GM21515 (cell line): ENCODE results near the gene SFN.
"Not testable (repeated sequence)": the region's sequence is repeated elsewhere in the genome, so short reads cannot be mapped to it uniquely, and the experiment has no call there.

ENCODE experiments used
- ATAC-seq: cut with Tn5 transposase; IDR thresholded peaks from one replicate; pipeline ENCODE4 v1.9.1; 2021; ENCODE audit not compliant: unreplicated experiment

SFN gene

DNA sequence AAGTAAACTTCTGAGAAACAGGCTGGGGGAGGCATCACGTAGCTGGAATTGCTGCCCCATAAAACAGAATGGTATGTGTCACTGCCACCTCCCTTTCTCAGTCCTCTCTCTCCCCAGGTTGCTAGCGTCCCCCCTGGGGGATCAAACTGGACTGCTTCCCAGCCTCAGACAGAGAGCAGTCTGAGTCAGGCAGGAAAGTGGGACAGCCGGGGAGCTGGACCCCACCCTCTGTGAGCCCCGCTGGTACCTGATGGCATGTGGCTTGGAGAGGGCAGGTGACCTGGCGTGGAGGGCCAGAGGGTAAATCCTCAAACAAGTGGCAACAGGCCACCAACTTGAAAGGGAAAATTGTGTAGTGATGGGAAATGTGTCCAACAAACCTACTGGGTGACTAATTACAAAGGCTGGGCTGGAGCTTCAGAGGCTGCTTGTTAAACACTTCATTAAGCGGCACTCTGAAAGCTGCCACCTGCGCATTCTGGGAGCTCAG, 1.0 kb upstream of the SFN start:
- no peak for ATAC-seq

DNA sequence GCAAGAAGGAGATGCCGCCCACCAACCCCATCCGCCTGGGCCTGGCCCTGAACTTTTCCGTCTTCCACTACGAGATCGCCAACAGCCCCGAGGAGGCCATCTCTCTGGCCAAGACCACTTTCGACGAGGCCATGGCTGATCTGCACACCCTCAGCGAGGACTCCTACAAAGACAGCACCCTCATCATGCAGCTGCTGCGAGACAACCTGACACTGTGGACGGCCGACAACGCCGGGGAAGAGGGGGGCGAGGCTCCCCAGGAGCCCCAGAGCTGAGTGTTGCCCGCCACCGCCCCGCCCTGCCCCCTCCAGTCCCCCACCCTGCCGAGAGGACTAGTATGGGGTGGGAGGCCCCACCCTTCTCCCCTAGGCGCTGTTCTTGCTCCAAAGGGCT, 732 bp downstream of the SFN start:
- no peak for ATAC-seq

DNA sequence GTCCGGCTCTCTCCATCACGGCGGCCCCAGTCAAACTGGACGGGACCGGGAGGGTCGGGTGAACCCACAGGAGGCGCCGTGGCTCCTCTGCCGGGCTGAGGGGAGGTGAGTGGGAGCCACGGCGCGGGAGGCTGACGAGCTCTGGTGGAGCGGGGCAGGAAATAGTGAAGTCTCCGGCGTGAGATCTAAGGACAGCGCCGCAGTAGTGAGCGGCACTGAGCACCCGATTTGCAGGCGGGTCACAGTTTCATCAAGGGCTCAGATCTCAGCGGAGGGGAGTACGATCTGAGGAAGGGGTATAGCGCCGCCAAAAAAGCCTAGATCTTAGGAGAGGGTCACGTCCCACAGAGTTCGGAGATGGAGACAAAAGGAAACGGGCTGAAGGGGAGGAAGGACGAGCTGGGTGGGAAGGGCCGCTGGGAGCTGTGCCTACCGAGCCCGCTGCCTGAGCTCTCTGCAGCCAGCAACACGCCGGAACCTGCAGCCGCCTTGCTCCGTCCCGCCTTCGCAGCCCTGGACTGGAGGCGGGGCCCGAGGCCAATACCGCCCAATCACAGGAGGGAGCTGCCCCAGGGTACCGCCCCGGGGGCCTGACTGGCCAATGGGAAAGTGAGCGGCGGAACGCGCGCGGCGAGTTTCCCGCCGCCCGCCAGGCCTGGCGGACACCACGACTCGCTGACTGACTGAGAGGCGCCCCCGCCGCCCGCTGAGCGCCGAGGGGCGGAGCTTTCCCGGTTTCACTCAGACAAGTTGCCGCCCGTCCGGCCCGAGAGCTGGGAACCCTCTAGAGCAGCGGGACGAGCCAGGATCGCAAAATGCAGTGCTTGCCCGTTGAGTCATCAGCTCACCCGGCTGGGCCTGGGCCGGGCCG, 1.9 kb downstream of the SFN start:
- peak; percentile 92 for ATAC-seq

DNA sequence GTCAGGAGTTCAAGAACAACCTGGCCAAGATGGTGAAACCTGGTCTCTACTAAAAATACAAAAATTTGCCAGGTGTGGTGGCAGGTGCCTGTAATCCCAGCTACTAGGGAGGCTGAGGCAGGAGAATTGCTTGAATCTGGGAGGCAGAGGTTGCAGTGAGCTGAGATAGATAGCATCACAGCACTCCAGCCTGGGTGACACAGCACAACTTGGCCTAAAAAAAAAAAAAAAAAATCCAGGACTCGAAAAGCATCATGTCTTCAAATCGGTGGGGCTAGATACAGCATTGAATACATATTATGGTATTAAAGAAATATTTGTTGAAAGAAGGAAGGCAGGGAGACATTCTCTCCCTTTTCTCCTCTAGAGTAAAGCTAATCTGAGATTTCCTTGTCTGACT, 10.1 kb downstream of the SFN start:
- ATAC-seq: not testable (repeated sequence)

DNA sequence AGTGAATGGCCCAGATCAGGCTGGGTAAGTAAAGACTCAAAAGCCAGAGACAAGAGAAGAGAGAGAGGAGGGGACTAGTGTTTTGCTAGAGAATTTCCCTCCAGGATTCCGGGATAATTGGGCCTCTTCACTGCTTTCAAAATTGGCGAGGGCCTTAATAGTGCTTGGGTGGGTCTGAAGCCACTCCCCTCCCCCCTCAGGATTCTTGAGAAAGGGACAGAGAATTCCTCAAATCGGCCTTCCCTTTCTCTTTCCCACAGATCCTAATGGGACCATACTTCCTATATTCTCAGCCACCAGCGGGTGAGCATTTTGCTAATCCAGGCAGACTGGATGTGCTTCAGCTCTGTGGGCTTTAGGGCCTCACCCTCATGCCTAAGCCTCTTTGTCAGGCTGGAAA, 11.9 kb downstream of the SFN start:
- ATAC-seq: no peak

DNA sequence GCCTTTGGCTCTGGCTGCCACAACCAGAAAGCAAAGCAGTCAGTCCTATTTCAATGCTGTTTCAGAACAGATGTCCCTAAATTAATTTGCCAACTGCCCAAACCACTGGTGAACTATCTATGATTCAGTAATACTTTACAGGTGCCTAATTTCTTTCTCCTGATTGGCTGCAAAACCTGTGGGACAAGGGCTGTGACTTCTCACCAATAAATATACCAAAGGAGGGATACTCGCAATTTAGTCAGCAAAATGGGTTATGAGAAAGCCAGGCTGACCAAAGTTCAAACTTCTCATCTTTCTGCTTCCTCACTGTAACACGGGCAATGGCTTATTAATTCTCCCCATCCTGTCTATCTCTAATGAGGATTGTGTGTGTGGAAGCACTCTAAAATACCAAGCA, 14.4 kb downstream of the SFN start:
- no peak for ATAC-seq

DNA sequence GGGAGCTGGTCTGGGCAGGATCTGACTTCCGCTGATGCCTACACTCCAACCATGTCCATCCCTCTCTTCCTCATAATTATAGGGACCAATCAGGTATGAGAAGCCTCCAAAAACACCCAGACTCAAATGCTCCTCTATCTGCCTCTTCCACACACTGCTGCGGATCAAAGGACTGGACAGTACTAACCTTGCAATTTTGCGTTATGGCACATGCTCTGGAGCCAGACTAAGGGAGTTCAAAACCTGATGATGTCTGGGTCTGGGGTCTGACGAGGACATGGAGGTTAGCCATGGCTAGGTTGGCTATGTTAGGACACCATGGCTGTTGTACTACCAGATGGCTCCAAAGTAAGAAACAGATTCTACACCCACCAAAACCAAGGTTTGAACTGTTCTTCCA, 16.8 kb downstream of the SFN start:
- ATAC-seq: no peak

DNA sequence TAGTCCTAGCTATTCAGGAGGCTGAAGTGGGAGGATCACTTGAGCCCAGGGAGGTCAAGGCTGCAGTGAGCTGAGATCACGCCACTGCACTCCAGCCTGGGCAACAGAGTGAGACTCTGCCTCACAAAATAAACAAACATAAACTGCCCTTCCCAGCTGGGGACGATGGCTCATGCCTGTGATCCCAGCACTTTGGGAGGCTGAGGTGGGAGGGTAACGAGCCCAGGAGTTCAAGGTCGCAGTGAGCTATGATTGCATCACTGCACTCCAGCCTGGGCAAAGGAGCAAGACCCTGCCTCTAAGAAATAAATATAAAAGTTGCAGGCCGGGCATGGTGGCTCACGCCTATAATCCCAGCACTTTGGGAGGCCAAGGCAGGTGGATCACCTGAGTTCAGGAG, 18.7 kb downstream of the SFN start:
- not testable (repeated sequence) for ATAC-seq

DNA sequence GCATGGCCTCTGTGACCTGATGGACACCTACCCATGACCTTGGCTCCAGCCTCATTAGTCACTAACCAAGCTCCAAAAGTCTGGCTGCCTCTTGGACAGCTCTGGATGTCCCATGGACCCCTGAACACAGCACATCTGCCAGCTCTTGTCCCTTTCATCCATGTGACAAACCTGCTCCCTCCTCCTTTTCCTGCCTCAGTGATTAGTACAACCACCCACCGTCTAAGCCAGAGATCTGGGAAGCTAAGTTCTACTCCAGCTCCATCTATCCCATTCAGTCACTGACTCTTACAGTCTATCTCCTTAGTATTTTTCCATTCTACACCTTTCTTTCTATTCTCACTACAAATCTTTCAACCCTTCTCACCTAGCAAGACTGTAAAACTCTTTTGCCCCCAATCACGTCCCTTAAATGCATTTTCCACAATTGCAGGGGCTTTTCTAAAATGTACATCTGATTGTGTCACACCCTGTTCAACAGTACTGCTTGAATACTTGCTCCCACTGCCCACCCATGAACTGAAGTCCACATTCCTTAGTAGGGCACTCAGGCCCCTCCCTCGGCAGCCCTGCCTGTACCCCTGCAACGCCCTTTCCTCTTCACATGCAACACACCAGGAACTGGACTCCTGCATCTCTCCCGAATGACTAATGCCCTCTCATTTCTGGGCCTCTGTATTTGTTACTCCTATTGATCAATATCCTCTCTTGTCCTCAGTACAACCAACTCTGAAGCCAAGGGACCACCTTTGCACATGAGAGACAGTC, 19.9 kb downstream of the SFN start:
- ATAC-seq: no peak

DNA sequence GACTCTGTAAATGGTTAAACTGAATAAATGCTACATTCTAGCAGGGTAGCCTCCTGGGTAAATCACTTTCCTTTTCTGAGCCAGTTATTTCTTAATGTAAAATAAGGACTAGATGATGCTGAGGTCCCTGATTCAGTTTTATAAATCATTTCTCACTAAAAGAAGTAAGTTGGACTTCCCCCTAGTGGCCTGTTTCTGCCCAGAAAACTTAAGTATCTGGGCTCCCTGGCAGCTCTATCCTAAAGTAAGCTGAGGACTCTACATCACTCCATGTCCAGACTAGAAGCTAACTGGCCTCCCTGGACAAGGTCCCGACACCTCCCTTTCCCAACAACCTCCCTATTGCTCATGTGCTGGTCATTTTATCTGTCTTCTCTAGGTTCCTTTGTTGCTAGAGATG, 24.2 kb downstream of the SFN start:
- no peak for ATAC-seq

DNA sequence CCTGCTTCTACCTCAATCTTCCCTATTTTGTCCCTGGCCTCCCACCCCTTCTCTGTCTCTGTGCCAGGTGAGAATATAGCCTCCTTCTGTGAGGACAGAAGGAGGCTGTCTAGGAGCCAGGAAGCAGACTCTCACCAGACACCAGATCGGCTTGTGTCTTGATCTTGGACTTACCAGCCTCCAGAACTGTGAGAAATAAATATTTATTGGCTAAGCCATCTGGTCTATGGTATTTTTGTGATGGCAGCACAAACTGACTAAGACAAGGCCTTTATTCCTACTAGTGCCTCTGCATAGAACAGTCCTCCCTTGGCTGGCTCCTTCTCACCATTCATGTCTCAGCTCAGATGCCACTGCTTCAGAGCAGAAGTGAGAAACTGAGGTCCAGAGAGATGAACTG, 25.3 kb downstream of the SFN start:
- no peak for ATAC-seq

DNA sequence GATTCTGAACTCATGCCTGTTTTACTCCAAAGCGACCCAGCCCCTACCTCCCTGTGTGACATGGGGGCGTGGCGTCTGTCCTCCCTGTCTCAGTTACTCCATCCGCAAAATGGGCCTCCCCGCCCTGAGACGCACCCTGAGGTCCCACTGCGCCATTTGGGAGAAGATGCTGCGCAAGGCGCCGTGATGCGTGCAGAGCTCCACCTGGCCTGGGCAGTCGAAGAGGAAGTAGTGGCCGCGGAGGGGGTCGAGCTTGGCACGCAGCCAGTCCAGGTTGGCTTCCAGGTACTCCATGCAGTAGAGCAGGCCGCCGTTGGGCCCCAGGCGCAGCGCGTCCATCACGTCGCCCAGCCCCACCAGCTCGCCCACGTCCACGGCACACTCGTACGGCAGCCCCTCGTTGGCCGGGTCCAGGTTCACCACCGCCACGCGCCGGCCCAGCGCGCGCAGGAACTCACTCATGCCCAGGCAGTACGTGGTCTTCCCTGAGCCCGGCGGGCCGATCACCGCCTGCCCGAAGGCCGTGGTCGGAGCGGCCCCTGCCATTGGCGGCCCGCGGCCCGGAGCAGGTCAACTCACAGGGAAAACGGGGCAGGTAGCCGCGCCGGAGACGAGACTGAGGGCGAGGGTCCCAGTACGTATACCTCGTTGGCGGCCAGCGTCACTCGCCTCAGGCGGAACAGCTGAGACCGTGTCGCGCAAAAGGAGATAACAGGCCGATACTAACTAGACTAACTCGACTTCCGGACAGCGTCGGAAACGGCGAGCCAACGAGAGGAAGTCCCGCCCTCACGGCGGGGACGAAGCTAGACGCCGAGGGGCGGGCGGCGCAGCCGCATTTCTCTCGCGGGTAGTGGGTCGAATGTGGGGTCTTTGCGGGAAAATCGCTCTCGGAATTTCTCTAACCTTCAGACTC, 26.9 kb downstream of the SFN start, which contains the start of gene GPN2:
TSS of gene GPN2 (minus strand) at position 733 of the 916 bp plus-strand sequence. CDS start at position 546, 187 bp downstream.
- peak; percentile 89 for ATAC-seq

DNA sequence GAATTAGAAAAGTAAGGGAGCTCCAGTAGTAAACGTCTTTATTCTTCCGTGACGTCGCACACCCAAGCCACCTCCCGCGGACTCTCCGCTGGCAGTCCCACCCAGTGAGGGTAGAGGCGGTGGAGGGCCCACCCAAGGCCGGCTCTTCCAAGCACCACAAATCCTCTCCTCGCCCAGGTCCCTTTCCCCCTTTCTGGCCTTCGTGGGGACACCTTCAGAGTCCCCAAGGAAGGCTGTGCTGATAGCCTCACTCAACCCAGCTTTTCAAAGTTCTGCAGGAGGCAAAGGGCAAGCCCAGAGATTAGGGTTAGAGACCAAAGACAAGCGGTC, 27.5 kb downstream of the SFN start:
- no peak for ATAC-seq

DNA sequence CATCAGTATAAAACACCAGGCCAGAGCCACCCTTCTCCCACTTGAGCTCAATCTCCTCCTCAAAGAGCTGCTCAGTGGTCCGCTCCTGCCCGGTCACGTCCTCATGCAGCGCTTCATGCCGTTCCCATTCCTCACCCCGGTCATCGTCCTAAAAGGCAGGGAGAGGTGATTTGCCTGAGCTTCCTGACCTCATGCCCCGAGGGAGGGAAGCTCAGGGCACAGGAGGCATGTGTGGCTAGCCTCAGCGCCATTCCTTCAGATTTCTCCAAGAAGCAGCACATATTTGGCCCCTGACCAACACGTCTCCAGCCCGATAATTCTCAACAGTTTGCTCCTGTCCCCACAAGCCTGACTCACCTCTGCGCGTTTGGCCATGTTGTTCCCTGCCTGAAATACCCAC, 31.3 kb downstream of the SFN start:
- ATAC-seq: no peak

DNA sequence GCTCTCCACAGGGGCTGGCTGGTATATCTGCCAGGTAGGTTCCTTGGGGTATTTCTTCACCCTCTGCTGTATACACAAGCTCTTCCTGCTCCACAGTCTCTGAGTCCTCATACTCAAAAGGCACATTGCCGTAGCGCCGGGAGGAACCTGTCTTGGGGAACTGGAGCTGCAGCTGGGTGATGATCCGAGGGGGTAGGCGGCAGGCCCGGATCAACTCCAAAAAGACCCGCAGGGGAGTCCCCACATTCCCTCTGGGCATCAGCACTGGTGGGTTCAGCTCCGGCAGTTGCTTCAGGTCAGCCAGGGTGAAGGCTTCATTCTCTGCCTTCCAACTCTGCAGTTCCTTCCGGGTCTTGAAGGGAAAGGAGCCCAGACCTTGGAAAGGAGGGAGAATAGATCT, 34.4 kb downstream of the SFN start:
- ATAC-seq: no peak

DNA sequence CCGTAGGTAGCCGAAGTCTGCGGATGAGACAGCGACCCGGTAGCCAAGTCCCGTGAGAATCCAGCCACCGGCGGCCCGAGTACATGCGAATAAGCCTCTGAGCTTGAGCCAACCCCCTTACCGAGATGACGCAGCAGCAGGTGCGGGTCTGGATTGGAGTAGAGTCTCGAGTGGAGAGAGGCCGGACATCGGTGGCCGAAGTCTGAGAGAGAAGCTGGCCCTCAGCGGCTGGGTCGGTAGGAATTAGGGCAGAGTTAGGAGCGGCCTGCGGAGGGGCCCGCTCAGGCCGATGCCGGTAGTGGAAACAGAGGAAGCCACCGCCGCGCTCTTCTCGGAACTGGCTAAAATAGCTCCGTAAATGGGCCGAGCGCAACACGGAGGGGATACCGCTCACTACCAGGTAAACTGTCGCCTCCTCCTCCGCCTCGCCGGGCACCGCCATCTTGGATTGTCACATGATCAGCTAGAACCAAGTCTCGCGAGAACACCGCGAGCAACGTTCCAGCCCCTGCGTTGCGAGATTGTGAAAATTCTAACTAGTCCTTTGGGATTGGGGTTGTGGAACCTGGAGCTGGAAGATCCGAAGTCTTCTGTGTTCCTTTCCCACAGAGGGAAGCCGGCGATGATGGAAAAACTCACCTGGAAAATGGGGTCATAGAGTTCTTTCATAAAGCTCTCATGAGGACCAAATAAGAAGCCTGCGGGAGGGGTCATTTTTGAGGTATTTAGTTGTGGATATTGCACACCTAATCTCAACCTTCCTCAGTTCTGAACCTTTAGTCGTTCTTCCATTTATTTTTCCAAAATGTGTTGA, 37.3 kb downstream of the SFN start, which contains the start of gene GPATCH3:
TSS of gene GPATCH3 (minus strand) at position 467 of the 814 bp plus-strand sequence. CDS start at position 442, 25 bp downstream.
- peak; percentile 85 for ATAC-seq

DNA sequence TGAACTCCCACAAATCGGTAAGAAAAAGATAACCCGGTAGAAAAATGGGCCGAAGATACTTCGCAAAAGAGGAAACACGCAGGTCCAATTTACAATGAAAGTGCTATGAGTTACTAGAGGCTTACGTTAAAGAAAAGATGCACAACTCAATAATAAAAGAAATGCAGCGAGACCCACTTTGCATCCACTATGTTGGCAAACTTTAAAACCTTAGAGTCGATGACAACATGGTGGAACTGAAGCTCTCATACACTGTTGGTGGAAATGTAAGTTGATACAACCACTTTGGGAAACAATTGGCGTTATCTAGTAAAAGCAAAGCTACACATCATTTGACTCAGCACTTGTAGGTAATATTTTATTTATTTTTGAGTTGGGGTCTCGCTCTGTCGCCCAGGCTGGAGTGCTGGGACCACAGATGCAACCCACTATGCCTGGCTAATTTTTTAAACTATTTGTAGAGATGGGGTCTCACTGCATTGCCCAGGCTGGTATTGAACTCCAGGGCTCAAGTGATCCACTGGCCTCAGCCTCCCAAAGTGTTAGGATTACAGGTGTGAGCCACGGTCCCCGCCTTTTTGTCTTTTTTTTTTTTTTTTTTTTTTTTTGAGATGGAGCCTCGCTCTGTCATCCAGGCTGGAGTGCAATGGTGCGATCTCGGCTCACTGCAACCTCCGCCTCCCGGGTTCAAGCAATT, 38.0 kb downstream of the SFN start:
- no peak for ATAC-seq

DNA sequence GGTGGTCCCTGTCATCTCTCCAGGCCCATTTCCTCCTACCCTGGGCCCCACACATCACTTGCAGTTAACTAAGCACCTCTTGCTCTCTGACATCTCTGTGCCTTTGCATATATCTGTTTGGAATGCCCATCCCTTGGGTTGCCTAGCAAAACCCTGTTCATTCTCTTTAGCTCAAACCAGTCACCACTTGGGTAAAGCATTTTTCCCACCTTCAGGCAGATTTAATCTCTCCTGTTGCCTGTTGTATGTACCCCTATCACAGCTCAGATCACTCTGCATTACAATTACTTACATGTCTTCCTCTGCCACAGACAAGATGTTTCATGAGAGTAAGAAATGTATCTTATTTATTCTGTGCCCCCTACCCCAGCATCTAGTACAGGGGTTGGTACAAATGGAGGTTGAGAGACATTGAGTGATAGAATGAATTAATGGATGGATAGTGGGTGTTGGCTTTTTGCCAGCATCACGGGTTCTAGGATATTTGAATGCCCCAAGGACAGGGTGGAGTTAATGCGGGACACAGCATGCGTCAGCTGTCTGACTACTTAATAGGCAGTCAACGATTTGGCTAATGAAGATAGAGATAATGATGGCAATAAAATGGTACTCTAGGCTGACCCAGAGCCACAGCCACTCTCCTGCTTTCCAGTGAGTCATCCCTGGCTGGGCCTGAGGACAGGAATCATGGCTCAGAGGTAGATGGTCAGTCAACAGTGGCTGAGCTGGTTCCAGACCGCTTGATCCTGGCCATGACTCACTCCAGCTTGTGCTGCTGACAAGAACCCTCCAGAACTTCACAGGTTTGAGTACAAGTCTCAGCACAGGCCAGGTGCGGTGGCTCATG, 44.3 kb downstream of the SFN start:
- ATAC-seq: no peak

DNA sequence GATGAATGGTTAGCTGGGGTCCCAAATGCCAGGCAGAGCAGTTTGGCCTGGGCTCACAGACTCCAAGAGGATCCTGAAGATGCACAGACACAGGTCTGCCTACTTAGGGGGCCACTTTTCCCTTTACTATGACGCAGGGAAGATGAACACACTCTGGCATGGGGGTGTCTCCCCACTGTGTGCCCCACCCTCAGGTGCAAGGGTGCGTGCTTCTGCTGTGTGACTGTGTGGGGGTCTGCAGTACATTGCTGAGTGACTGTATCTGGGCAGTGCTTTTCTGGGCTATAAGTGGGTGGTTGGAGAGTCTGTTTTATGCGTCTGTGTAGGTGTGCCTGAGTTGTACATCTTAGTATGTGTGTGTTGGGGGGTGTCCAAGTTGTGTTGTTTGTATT, 47.0 kb downstream of the SFN start:
- no peak for ATAC-seq
